ENCODE results near the gene PIP4P1. TPM values are rescaled to one million over a fixed set of nuclear protein-coding genes. Genes with fewer than 3 reads are reported as not detected.
A peak's percentile ranks its signal among the peaks of the same experiment; 100 is the strongest.
"Not testable (repeated sequence)": the region's sequence is repeated elsewhere in the genome, so short reads cannot be mapped to it uniquely, and the experiment has no call there.

PIP4P1 gene
- total and polyA plus RNA-seq, 2 experiments from 2014 or later, result 17.6 to 60.1 TPM

DNA sequence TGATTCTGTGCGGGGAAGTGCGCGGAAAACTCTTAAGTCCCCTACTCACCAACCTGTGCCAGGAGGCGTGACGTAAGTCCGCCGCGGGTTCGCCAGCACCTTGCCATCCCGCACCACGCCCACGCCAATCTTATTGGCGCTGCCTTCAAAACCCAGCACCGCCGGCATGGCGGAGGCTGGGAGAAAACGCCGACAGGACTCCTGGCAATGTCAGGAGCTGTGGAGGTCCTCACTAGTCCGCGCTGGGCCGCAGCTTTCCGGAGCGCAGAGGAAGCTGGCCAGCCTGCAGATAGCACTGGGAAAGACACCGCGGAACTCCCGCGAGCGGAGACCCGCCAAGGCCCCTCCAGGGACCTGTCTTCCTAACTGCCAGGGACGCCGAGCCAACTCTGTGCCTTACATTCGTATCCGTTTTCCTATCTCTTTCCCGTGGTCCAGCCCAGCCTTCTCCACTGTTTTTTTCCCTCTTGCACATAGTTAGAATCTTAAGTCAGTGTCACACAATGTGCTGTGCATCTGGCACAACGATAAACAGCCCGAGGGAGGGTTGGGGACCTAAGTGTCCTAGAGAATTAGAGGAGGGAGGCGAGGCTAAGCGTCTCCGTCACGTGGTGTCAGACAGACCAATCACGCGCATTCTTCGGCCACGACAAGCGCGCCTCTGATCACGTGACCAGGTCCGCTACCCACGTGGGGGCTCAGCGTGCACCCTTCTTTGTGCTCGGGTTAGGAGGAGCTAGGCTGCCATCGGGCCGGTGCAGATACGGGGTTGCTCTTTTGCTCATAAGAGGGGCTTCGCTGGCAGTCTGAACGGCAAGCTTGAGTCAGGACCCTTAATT lies 6.5 kb downstream of the PIP4P1 start, which contains the start of the genes APEX1 and OSGEP:
APEX1 (plus strand) TSS at position 711 of the 839 bp plus-strand sequence. CDS start 420 bp downstream, outside the sequence.
OSGEP (minus strand) TSS at position 297 of the 839 bp plus-strand sequence; CDS start at position 168, 129 bp downstream.
- peak within 1 kb of the TSS; percentile 51 for H3K4me3 ChIP-seq
- DNase-seq (ENCODE audit: low read depth in 1 of 2, low spot score in 1 of 2), result peak; percentile 100
- TF ChIP-seq, protein P1, sequence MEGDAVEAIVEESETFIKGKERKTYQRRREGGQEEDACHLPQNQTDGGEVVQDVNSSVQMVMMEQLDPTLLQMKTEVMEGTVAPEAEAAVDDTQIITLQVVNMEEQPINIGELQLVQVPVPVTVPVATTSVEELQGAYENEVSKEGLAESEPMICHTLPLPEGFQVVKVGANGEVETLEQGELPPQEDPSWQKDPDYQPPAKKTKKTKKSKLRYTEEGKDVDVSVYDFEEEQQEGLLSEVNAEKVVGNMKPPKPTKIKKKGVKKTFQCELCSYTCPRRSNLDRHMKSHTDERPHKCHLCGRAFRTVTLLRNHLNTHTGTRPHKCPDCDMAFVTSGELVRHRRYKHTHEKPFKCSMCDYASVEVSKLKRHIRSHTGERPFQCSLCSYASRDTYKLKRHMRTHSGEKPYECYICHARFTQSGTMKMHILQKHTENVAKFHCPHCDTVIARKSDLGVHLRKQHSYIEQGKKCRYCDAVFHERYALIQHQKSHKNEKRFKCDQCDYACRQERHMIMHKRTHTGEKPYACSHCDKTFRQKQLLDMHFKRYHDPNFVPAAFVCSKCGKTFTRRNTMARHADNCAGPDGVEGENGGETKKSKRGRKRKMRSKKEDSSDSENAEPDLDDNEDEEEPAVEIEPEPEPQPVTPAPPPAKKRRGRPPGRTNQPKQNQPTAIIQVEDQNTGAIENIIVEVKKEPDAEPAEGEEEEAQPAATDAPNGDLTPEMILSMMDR (IDR thresholded peaks at IDR 0.05; ENCODE audit: low read depth, low read length), result no peak
- H3K36me3 ChIP-seq, result peaks cover 29% of the 10 kb centered on the region
- H3K27ac ChIP-seq, result peak within 1 kb of the TSS; percentile 99
- no peaks in the 10 kb centered on the region for H3K9me3 ChIP-seq (ENCODE audit: low read depth)
- H3K27me3 ChIP-seq, result no peaks in the 10 kb centered on the region
- peaks cover 10% of the 10 kb centered on the region for H3K4me1 ChIP-seq (ENCODE audit: low read depth)

DNA sequence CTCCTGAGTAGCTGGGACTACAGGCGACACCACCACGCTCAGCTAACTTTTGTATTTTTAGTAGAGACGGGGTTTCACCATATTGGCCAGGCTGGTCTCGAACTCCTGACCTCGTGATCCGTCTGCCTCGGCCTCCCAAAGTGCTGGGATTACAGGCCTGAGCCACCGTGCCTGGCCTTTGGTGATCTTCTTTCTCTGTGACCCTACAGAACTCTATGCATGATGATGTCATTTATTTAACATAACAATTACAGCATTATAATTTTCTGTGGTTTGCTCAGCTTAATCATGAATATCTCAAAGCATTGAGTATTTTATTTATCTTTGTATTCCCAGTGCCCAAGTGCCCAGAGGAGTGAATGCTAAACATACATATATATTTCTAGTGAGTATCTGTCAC lies 8.4 kb downstream of the PIP4P1 start:
- H3K27ac ChIP-seq; H3K9me3 ChIP-seq (ENCODE audit: low read depth); H3K4me3 ChIP-seq; DNase-seq (ENCODE audit: low read depth in 1 of 2, low spot score in 1 of 2); H3K27me3 ChIP-seq; H3K4me1 ChIP-seq (ENCODE audit: low read depth): not testable (repeated sequence)
- H3K36me3 ChIP-seq, result peaks cover 42% of the 10 kb centered on the region

DNA sequence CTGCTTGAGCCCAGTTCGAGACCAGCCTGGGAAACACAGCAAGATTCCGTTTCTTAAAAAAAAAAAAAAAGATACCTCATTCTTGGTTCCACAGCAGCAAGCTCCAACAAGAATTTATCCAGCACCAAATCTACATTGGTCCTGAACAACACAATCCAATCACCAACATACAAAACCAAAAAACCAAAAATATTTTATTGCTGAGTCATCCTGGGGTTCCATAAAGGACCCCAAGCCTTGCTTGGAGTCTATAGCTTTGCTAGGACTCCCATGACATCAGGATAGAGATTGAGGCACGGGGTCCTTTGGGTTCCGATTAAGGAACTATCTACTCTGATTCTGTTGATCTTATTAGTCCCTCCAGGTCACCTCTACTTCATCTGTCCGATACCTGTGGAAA lies 14.3 kb downstream of the PIP4P1 start:
- Histone ChIP-seq H3K9me3 (ENCODE audit: low read depth) (no peaks in the 10 kb centered on the region), H3K27me3 (no peaks in the 10 kb centered on the region), H3K27ac (no peak overlapping the region), H3K4me1 (ENCODE audit: low read depth) (no peaks in the 10 kb centered on the region), H3K36me3 (peaks cover 43% of the 10 kb centered on the region), H3K4me3 (no peak overlapping the region)
- TF ChIP-seq, protein P1 (IDR thresholded peaks at IDR 0.05; ENCODE audit: low read depth, low read length), result no peak
- DNase-seq (ENCODE audit: low read depth in 1 of 2, low spot score in 1 of 2), result no peak

DNA sequence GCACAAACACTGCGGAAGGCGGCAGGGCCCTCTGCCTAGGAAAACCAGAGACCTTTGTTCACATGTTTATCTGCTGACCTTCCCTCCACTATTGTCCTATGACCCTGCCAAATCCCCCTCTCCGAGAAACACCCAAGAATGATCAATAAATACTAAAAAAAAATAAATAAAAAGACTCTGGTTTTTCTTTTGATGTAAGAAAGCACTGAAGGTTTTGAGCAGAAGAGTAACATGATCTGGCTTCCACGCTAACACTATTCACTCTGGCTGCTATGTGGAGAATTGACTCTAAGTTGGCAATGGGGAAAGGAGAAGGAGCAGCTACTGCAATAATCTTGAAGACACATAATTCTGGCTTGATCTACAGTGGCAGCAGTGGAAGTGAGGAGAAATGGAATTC lies 17.6 kb downstream of the PIP4P1 start:
- H3K4me3 ChIP-seq; H3K9me3 ChIP-seq (ENCODE audit: low read depth); DNase-seq (ENCODE audit: low read depth in 1 of 2, low spot score in 1 of 2); H3K27me3 ChIP-seq; H3K27ac ChIP-seq; H3K4me1 ChIP-seq (ENCODE audit: low read depth): not testable (repeated sequence)
- H3K36me3 ChIP-seq, result peaks cover 23% of the 10 kb centered on the region

DNA sequence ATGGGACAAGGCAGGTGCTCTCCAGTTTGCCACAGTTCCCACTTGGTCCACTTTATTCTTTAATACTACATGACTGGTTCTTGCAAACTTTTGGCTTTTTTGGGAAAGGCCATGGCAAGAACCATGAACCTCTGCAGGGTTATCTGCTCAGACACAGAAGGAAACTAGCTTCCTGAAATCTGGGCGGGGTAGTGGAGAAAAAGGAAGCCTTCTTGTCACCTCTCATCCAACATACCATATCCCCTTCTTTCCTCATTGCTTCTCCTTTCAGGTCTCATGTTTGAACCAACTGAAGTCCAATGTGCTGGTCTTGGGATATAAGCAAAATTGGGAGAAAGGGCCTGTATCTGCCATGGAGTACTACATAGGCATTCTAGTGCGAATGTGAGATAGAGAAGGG lies 19.8 kb downstream of the PIP4P1 start:
- Histone ChIP-seq H3K4me3 (no peak overlapping the region), H3K27ac (no peak overlapping the region), H3K36me3 (peaks cover 5% of the 10 kb centered on the region), H3K9me3 (ENCODE audit: low read depth) (no peaks in the 10 kb centered on the region), H3K4me1 (ENCODE audit: low read depth) (no peaks in the 10 kb centered on the region), H3K27me3 (no peaks in the 10 kb centered on the region)
- DNase-seq (ENCODE audit: low read depth in 1 of 2, low spot score in 1 of 2), result no peak
- TF ChIP-seq, protein P1 (IDR thresholded peaks at IDR 0.05; ENCODE audit: low read depth, low read length), result no peak

DNA sequence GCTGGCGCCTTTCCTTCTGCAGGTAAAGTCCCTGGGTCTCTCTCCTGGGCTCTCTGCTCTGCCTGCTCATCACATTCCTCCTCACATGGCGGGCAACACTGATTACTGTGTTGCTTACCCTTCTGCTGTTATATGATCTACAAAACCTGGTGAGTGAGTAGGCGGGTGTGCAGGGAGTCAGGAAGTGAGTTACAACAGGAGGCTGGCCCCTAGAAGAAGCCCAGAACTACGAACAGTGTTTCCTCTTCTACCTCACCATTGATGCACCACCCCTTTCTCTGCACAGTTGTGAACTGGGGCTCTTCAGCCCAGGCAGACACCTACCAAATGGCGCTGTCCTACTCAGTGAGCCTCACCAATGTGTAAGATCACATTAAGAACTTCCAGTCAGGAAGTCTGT lies 20.4 kb downstream of the PIP4P1 start:
- no peaks in the 10 kb centered on the region for H3K36me3 ChIP-seq
- TF ChIP-seq, protein P1 (IDR thresholded peaks at IDR 0.05; ENCODE audit: low read depth, low read length), result no peak
- DNase-seq (ENCODE audit: low read depth in 1 of 2, low spot score in 1 of 2), result no peak
- no peak overlapping the region for H3K27ac ChIP-seq
- H3K9me3 ChIP-seq (ENCODE audit: low read depth), result no peaks in the 10 kb centered on the region
- H3K4me3 ChIP-seq, result no peak overlapping the region
- H3K27me3 ChIP-seq, result no peaks in the 10 kb centered on the region
- H3K4me1 ChIP-seq (ENCODE audit: low read depth), result no peaks in the 10 kb centered on the region
